ENCODE data around the gene SYT13.

DNA sequence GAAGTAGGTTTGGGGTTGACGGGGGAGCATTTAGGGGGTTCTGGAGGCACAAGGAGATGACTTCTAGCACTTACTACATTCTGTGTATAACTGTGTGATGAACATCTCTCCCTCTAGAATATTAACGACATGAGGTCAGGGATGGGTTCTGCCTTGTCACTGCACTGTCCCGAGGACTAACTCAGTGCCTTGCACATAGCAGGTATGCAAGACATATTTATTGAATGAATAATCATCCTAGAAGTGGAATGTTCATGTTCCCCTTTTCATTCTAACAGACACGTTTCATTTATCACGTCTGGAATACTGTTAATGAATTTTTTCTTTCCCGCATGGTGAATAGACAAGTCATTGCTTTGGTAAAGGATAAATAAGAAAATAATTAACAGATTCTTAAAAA is 12.6 kb downstream of the SYT13 start:
- TF ChIP-seq, protein P1, sequence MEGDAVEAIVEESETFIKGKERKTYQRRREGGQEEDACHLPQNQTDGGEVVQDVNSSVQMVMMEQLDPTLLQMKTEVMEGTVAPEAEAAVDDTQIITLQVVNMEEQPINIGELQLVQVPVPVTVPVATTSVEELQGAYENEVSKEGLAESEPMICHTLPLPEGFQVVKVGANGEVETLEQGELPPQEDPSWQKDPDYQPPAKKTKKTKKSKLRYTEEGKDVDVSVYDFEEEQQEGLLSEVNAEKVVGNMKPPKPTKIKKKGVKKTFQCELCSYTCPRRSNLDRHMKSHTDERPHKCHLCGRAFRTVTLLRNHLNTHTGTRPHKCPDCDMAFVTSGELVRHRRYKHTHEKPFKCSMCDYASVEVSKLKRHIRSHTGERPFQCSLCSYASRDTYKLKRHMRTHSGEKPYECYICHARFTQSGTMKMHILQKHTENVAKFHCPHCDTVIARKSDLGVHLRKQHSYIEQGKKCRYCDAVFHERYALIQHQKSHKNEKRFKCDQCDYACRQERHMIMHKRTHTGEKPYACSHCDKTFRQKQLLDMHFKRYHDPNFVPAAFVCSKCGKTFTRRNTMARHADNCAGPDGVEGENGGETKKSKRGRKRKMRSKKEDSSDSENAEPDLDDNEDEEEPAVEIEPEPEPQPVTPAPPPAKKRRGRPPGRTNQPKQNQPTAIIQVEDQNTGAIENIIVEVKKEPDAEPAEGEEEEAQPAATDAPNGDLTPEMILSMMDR (conservative IDR thresholded peaks at IDR 0.05), result no peak
- no peak for TF ChIP-seq ZFX (IDR thresholded peaks at IDR 0.05)
